Esophagus muscularis mucosa (tissue), 3 donors: ENCODE results near the gene ACCSL.

ENCODE experiments used
- CTCF ChIP-seq, 3 experiments: fragments of 200-600 bp in 2 of 3; fragments of 450-650 bp in 1 of 3; sonication (generic) in 2 of 3; IDR thresholded peaks; one replicate each; pipeline ENCODE4 v1.5.1; 2017 to 2019; ENCODE audit warnings: antibody characterized with exemption in 3 of 3, mild to moderate bottlenecking in 2 of 3, moderate library complexity in 1 of 3
- POLR2A ChIP-seq: fragments of 450-650 bp; IDR thresholded peaks from one replicate; pipeline ENCODE4 v1.6.1; 2017; ENCODE audit warnings: antibody characterized with exemption, moderate library complexity, mild to moderate bottlenecking, low read depth

- no peak for TF ChIP-seq CTCF (IDR thresholded peaks at IDR 0.05)
- TF ChIP-seq POLR2A: no peak
These were observed 14.3 kb upstream of the ACCSL start for GRCh38 chr11:44033411-44033850.
